GM19240 (cell line): ENCODE measurements around the gene OR2T29.
"Not testable (repeated sequence)": the region's sequence is repeated elsewhere in the genome, so short reads cannot be mapped to it uniquely, and the experiment has no call there.

Experiments used
- DNase-seq: peaks from one replicate; pipeline ENCODE4 v3.0.0; 2011; ENCODE audit warnings: low spot score; ENCODE audit not compliant: insufficient read length

OR2T29 gene

DNA sequence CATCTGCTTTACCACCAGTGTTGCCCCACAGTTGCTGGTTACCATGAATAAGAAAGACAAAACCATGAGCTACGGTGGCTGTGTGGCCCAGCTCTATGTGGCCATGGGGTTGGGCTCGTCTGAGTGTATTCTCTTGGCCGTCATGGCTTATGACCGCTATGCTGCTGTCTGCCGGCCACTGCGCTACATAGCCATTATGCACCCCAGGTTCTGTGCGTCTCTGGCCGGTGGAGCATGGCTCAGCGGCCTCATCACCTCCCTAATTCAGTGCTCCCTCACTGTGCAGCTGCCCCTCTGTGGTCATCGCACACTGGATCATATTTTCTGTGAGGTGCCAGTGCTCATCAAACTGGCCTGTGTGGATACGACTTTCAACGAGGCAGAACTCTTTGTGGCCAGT is 40.7 kb downstream of the OR2T29 start:
- no peak for DNase-seq

DNA sequence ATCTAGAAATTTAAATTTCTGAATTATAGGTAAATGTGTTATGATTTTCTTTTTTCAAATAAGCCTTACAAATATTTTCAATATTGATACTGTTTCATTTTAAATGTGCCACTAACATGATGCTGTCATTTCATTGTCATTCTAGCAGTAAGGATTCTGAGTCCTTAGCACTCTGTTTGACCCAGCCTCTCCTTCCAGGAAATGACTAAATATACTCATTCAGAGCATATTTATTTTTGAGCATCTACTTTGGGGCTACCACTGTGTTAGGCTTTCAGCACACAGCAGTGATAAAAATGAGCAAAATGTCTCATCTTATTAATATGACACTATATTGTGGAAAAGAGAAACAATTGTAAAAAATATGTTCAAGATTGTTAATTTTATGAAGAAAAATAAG is 52.4 kb downstream of the OR2T29 start:
- DNase-seq = not testable (repeated sequence)

DNA sequence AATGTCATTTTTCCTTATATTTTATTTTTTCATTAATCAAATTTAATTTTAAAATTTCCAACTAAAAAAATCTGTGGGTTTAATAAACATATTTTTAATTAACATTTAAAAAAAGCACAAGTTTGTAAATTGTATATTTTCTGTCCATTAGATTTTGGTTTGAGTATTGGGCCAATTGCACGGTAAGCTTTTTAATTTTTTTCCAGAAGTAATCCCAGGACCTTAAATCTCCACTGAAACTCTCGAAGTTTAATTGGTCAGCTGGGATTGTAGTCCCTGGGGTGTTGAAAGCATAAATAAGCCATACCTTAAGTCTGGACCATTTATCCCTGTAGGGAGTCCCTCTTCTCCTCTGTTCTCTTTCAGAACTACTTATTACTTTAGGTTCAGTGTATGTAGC is 54.8 kb downstream of the OR2T29 start, which contains the start of gene OR2G6:
Gene OR2G6, plus strand, starts transcription at position 301 of the 400 bp plus-strand sequence. CDS start 13,574 bp downstream, outside the sequence.
- not testable (repeated sequence) for DNase-seq
